Mucosa of rectum (tissue), 2 donors: ENCODE data around the gene SEC22A.

Source experiments
- H3K27ac ChIP-seq, 2 donors: one replicate each; pipeline ENCODE4 v1.7.0; 2013; ENCODE audit warnings: inconsistent platforms in 2 of 2, low read depth in 2 of 2, low read length in 2 of 2
- H3K27me3 ChIP-seq, 2 donors: one replicate each; pipeline ENCODE4 v1.7.0; 2013; ENCODE audit warnings: low read length in 2 of 2; ENCODE audit not compliant: control insufficient read depth in 2 of 2, insufficient read depth in 2 of 2
- H3K36me3 ChIP-seq, 2 donors: one replicate each; pipeline ENCODE4 v1.7.0; 2013; ENCODE audit warnings: low read length in 2 of 2; ENCODE audit not compliant: control insufficient read depth in 2 of 2, insufficient read depth in 2 of 2
- H3K4me1 ChIP-seq, 2 donors: one replicate each; pipeline ENCODE4 v1.7.0; 2013; ENCODE audit warnings: low read length in 2 of 2, mild to moderate bottlenecking in 1 of 2; ENCODE audit not compliant: control insufficient read depth in 2 of 2, insufficient read depth in 2 of 2
- H3K4me3 ChIP-seq, 2 donors: one replicate each; pipeline ENCODE4 v1.7.0; 2013; ENCODE audit warnings: low read length in 2 of 2
- H3K9ac ChIP-seq, 2 donors: one replicate each; pipeline ENCODE4 v1.7.0; 2013; ENCODE audit warnings: low read length in 2 of 2, low read depth in 1 of 2, mild to moderate bottlenecking in 1 of 2
- H3K9me3 ChIP-seq, 2 donors: one replicate each; pipeline ENCODE4 v1.7.0; 2013; ENCODE audit warnings: low read length in 2 of 2; ENCODE audit not compliant: control insufficient read depth in 2 of 2
- donor health status: healthy.
- donor health status: Normal muscosa, but diverticular disease.

Gene SEC22A

DNA sequence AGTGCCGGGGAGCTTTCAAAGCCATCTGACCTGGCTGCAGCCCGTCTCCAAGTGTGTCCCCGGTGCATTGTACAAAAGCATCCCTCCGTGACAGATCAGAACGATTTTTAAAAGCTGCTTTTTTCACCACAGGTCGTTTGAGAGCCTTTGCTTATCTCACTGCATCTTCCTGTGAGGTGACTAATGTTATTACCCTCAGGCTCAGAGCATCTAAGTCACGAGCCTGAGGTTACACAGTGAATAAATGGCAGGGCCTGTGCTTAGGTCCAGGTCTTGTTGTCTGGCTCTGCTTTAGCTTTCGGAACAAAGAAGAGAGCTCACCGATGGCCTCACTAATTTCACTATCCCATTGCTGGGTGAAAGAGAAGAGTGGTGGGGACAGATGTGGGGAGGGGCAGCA, 83.3 kb downstream of the SEC22A start:
- no peaks in the 10 kb centered on the region for H3K27me3 ChIP-seq
- H3K4me3 ChIP-seq = no peak overlapping the region
- no peaks in the 10 kb centered on the region for H3K9me3 ChIP-seq
- no peaks in the 10 kb centered on the region for H3K4me1 ChIP-seq
- no peak overlapping the region for H3K9ac ChIP-seq
- no peak overlapping the region for H3K27ac ChIP-seq
- peaks cover 2 to 3% of the 10 kb centered on the region in 2 donors for H3K36me3 ChIP-seq

DNA sequence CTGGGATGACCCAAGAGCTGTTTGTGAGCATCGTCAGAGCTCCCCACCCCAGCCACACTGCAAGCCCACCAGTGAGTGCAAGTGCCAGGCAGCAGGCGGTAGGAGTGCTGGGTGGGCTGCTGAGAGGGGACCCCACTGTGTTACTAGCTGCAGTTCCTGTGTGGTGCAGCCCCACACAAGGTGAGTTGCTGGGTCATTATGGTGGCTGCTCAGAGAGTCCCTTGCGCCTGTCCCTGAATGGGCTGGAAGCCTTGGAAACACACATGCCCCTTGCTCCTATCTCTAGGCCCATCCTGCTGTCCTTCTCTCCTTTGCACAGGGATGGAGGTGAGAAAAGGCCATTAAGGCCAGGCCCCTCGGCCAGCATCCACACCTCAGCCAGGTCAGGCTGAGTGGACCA, 83.7 kb downstream of the SEC22A start:
- H3K27ac ChIP-seq = no peak overlapping the region
- no peak overlapping the region for H3K9ac ChIP-seq
- H3K4me1 ChIP-seq = no peaks in the 10 kb centered on the region
- H3K27me3 ChIP-seq = no peaks in the 10 kb centered on the region
- H3K36me3 ChIP-seq = peaks cover 2 to 3% of the 10 kb centered on the region in 2 donors
- H3K4me3 ChIP-seq = no peak overlapping the region
- no peaks in the 10 kb centered on the region for H3K9me3 ChIP-seq

DNA sequence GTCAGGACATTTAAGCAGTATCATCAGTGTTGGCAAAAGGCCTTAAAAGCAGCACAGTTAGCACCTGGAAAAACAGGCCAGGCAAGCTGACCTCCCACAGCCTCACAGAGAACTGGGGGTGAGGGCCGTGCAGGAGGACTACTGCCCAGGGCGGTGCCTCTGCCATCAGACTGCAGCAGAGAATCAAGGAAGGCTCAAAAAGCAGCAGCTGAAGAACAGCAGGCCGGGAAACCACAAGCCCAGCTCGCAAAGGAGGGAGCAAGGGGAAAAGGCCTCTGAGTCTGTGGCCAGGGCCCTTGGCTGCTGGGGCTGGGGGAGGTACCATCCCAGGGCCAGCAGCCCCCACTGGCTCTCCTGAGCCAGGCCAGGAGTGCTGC, 84.2 kb downstream of the SEC22A start:
- Histone ChIP-seq H3K4me3 (no peak overlapping the region), H3K4me1 (no peaks in the 10 kb centered on the region), H3K9ac (no peak overlapping the region), H3K27ac (no peak overlapping the region), H3K9me3 (no peaks in the 10 kb centered on the region), H3K36me3 (peaks cover 2 to 3% of the 10 kb centered on the region in 2 donors), H3K27me3 (no peaks in the 10 kb centered on the region)

GRCh38 chr3:123286308-123287023, 84.7 kb downstream of the SEC22A start:
- Histone ChIP-seq H3K9ac (no peak overlapping the region), H3K4me3 (no peak overlapping the region), H3K27ac (no peak overlapping the region), H3K36me3 (peaks cover 2 to 3% of the 10 kb centered on the region in 2 donors), H3K9me3 (no peaks in the 10 kb centered on the region), H3K4me1 (no peaks in the 10 kb centered on the region), H3K27me3 (no peaks in the 10 kb centered on the region)

- Histone ChIP-seq H3K27me3 (no peaks in the 10 kb centered on the region), H3K4me3 (no peak overlapping the region), H3K27ac (no peak overlapping the region), H3K9ac (no peak overlapping the region), H3K36me3 (peaks cover 2 to 3% of the 10 kb centered on the region in 2 donors), H3K9me3 (no peaks in the 10 kb centered on the region), H3K4me1 (no peaks in the 10 kb centered on the region)
These were observed 85.6 kb downstream of the SEC22A start for GRCh38 chr3:123287051-123287961.

GRCh38 chr3:123287962-123288302, 86.2 kb downstream of the SEC22A start:
- H3K27ac ChIP-seq = no peak overlapping the region

DNA sequence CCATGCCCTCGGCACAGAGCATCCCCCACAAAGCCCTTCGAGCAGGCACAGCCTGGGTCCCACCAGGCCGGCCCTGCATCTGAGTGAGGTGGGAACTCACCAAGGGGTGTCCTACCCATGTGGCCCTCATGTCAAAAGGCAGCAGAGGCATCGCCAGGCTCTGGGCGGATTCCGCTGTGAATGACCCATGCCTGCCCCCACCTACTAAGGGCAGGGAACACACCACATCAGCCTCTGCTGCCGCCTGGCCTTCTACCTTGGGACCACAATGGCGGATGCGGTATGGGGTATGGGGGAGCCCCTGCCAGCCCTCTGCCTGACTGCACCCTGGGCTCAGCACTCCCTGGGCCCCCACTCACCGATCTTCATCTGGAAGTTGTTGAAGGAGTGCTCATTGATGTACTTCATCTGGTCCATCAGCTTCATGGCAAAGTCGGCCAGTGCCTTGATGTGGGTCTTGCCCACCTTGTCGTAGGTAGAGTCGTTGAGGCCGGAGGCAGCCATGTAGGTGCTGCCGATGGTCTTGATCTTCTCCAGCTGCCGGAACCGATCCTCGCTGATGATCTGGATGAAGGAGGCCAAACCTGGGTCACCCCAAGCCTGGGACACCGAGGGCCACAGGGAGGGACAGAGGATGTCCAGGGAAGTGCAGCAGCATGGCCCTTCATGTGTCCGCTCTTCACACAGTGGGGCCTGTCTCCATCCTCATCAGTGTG, 87.8 kb downstream of the SEC22A start:
- Histone ChIP-seq H3K4me1 (no peaks in the 10 kb centered on the region), H3K27me3 (no peaks in the 10 kb centered on the region), H3K4me3 (no peak overlapping the region), H3K9ac (no peak overlapping the region), H3K27ac (no peak overlapping the region), H3K36me3 (peaks cover 0 to 3% of the 10 kb centered on the region in 2 donors), H3K9me3 (no peaks in the 10 kb centered on the region)

More at GRCh38 chr3:123287962-123288302, 86.2 kb downstream of the SEC22A start:
- H3K9ac ChIP-seq = no peak overlapping the region
- no peaks in the 10 kb centered on the region for H3K4me1 ChIP-seq
- H3K4me3 ChIP-seq = no peak overlapping the region
- H3K27me3 ChIP-seq = no peaks in the 10 kb centered on the region
- H3K36me3 ChIP-seq = peaks cover 2 to 3% of the 10 kb centered on the region in 2 donors
- no peaks in the 10 kb centered on the region for H3K9me3 ChIP-seq

GRCh38 chr3:123290107-123290930, 88.6 kb downstream of the SEC22A start:
- no peak overlapping the region for H3K27ac ChIP-seq

GRCh38 chr3:123290962-123291361, 89.2 kb downstream of the SEC22A start:
- H3K4me1 ChIP-seq = no peaks in the 10 kb centered on the region
- H3K27ac ChIP-seq = no peak overlapping the region
- H3K27me3 ChIP-seq = no peaks in the 10 kb centered on the region
- no peak overlapping the region for H3K9ac ChIP-seq
- H3K9me3 ChIP-seq = no peaks in the 10 kb centered on the region
- peaks cover 0 to 3% of the 10 kb centered on the region in 2 donors for H3K36me3 ChIP-seq
- no peak overlapping the region for H3K4me3 ChIP-seq

More at GRCh38 chr3:123290107-123290930, 88.6 kb downstream of the SEC22A start:
- Histone ChIP-seq H3K4me3 (no peak overlapping the region), H3K9ac (no peak overlapping the region), H3K27me3 (no peaks in the 10 kb centered on the region), H3K4me1 (no peaks in the 10 kb centered on the region), H3K9me3 (no peaks in the 10 kb centered on the region), H3K36me3 (peaks cover 0 to 3% of the 10 kb centered on the region in 2 donors)
